ENCODE data around the gene ADAMTS7.

DNA sequence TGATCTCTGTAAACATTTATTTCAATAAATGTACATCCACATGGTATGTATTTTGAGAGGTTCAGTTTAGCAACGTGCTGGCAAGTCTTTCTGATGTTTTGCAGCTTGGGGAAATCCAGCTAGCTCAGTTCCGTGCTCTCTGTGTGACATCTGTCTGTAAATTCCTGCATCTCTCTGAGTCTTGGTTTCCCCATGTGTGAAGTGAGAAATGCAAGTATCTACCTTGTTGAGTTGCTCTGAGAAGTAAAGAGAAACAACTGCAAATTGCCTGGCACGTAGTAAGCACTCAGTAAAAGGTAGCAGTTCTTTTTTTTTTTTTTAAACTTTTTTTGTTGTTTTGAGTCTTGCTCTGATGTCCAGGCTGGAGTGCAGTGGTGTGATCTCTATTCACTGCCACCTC, 31.3 kb upstream of the ADAMTS7 start:
- TF ChIP-seq POLR2A (IDR thresholded peaks at IDR 0.05): no peak
- TF ChIP-seq, protein P1, sequence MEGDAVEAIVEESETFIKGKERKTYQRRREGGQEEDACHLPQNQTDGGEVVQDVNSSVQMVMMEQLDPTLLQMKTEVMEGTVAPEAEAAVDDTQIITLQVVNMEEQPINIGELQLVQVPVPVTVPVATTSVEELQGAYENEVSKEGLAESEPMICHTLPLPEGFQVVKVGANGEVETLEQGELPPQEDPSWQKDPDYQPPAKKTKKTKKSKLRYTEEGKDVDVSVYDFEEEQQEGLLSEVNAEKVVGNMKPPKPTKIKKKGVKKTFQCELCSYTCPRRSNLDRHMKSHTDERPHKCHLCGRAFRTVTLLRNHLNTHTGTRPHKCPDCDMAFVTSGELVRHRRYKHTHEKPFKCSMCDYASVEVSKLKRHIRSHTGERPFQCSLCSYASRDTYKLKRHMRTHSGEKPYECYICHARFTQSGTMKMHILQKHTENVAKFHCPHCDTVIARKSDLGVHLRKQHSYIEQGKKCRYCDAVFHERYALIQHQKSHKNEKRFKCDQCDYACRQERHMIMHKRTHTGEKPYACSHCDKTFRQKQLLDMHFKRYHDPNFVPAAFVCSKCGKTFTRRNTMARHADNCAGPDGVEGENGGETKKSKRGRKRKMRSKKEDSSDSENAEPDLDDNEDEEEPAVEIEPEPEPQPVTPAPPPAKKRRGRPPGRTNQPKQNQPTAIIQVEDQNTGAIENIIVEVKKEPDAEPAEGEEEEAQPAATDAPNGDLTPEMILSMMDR (IDR thresholded peaks at IDR 0.05): no peak

Measured in uterus (tissue), 2 donors.